ENCODE measurements around the gene FAM187B. TPM values are rescaled to one million over a fixed set of nuclear protein-coding genes. Genes with fewer than 3 reads are reported as not detected.
"Not testable (repeated sequence)": the region's sequence is repeated elsewhere in the genome, so short reads cannot be mapped to it uniquely, and the experiment has no call there.

The FAM187B gene
- total RNA-seq, 2 donors from 2014 or later = not detected

DNA sequence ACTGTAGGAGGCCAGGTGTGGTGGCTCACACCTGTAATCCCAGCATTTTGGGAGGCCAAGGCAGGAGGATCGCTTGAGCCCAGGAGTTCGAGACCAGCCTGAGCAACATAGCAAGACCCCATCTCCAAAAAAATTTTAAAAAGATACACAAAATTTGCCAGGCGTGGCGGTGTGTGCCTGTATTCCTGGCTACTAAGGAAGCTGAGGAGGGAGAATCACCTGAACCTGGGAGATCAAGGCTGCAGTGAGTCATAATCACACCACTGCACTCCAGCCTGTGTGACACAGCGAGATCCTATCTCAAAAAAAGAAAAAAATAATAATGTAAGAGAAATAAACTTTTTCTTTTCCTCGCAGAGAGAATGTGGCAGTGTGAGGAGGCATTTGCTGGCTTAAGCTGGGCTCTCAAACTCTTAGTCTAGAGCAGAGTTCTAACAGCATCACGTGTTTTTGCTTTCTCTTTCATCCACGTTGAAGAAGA is 21.1 kb downstream of the FAM187B start:
- Mint-ChIP-seq H3K4me3 (peak overlapping the region; percentile 55), H3K27me3 (no peaks in the 10 kb centered on the region), H3K36me3 (ENCODE audit: low read depth) (no peaks in the 10 kb centered on the region), H3K4me1 (peaks cover 60% of the 10 kb centered on the region), H3K27ac (peak overlapping the region; percentile 99)
- ATAC-seq = no peak
- DNase-seq = peak in 1 of 3 donors; percentile 50
- H3K9me3 ChIP-seq (ENCODE audit: control insufficient read depth, low read length, poor library complexity, severe bottlenecking) = no peaks in the 10 kb centered on the region

DNA sequence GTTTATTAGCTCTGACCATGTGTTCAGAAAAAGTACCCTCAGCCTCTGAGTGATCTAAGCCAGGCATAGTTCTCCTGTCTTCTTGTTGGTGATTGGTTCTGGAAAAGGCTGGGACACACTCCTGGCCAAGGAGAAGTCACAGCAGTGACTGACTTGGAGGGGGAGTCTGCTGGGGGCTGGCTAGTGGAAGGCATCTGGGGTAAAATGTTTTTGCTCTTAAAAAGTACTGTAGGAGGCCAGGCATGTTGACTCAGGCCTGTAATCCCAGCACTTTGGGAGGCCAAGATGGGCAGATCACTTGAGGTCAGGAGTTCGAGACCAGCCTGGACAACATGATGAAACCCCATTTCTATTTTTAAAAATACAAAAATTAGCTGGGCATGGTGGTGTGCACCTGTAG is 21.7 kb downstream of the FAM187B start:
- no peaks in the 10 kb centered on the region for H3K36me3 Mint-ChIP-seq (ENCODE audit: low read depth)
- H3K27ac Mint-ChIP-seq = peak overlapping the region; percentile 99
- peak overlapping the region; percentile 55 for H3K4me3 Mint-ChIP-seq
- H3K9me3 ChIP-seq (ENCODE audit: control insufficient read depth, low read length, poor library complexity, severe bottlenecking) = no peaks in the 10 kb centered on the region
- H3K27me3 Mint-ChIP-seq = no peaks in the 10 kb centered on the region
- DNase-seq (no peak), ATAC-seq (no peak)
- peaks cover 54% of the 10 kb centered on the region for H3K4me1 Mint-ChIP-seq

DNA sequence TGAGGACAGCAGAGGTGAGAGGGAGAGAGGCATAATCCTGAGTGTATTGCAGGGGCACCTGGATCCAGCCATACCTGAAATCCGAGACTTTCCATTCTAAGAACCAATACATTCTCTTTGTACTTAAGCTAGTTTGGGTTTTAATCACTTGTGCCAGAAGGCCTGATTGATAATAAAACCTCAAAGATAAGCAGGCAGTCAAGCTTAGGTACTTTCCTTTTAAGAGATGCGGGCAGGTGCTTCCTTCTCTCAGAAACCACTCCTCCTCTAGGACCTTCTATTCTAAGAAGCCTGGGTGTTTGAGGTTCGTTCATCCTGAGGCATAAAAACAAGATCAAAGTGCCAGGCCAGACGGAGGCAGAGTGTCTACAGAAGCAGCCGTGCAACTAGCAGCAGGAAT is 22.2 kb downstream of the FAM187B start:
- Mint-ChIP-seq H3K27ac (peak overlapping the region; percentile 99), H3K4me1 (peaks cover 52% of the 10 kb centered on the region), H3K36me3 (ENCODE audit: low read depth) (no peaks in the 10 kb centered on the region), H3K4me3 (peak overlapping the region; percentile 55), H3K27me3 (no peaks in the 10 kb centered on the region)
- peak; percentile 27 to 58 (median 51) for DNase-seq
- H3K9me3 ChIP-seq (ENCODE audit: control insufficient read depth, low read length, poor library complexity, severe bottlenecking) = no peaks in the 10 kb centered on the region
- ATAC-seq = peak; percentile 67

DNA sequence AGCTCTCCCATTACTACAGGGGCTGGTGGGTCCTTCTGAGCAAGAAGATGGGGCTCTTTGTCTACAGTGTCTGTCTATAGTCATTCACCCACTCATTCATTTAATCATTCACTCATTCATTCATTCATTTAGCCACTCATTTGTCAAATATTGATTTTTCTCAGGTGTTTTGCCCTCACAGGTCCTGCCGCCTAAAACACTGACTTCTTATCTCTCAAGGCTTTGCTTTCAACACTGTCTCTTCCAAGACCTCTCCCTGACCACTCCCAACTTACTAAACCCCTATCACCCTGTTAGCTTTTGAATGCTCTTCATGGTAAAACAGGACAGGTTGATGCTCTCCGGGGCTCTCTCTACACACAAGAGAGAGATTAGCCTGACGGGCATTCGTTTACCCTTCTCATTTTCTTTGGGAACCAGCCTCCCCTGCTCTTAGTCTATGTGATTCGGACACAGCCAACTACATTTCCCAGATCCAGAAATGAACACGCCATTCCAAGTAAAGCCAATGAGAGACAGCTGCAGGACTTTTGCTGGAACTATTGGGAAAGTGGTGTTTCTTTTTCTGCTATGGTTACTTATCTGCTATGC is 22.7 kb downstream of the FAM187B start:
- ATAC-seq (no peak), DNase-seq (no peak)
- no peaks in the 10 kb centered on the region for H3K36me3 Mint-ChIP-seq (ENCODE audit: low read depth)
- no peaks in the 10 kb centered on the region for H3K9me3 ChIP-seq (ENCODE audit: control insufficient read depth, low read length, poor library complexity, severe bottlenecking)
- H3K27ac Mint-ChIP-seq = peak overlapping the region; percentile 99
- H3K27me3 Mint-ChIP-seq = no peaks in the 10 kb centered on the region
- peaks cover 53% of the 10 kb centered on the region for H3K4me1 Mint-ChIP-seq
- H3K4me3 Mint-ChIP-seq = peak overlapping the region; percentile 63

DNA sequence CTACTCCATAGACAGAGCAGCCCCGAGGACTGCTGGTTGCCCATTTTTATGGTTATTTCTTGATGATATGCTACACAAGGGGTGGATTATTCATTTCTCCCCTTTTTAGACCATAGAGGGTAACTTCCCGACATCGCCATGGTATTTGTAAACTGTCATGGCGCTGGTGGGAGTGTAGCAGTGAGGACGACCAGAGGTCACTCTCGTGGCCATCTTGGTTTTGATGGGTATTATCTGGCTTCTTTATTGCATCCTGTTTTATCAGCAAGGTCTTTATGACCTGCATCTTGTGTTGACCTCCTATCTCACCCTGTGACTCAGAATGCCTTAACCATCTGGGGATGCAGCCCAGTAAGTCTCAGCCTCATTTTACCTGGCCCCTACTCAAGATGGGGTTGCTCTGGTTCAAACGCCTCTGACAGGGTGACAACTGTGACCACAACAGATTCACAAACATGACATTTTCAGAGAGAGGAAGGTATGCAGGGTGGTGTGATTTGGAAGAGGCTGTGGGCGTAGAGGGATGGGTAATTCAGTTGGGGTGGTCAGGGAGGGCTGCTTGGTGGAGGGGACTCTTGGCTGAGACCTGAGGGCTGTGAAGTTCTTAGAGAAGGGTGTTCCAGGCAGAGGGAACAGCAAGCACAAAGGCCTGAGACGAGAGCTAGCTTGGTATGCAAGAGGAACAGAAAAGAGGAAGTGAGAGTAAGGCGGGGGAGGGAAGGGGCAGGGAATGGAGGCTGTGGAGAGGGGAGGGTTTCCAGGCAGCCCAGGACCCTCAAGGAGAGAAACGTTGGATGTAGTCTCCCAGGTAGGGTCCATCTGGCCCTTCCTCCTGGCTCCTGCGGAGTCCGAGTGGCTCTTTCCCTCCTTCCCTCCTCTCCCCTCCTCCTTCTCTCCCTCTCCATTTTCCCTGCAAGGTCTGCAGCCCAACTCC is 23.5 kb downstream of the FAM187B start:
- no peaks in the 10 kb centered on the region for H3K27me3 Mint-ChIP-seq
- ATAC-seq (no peak), DNase-seq (no peak)
- H3K4me3 Mint-ChIP-seq = peak overlapping the region; percentile 63
- H3K27ac Mint-ChIP-seq = peak overlapping the region; percentile 99
- peaks cover 51% of the 10 kb centered on the region for H3K4me1 Mint-ChIP-seq
- H3K9me3 ChIP-seq (ENCODE audit: control insufficient read depth, low read length, poor library complexity, severe bottlenecking) = no peaks in the 10 kb centered on the region
- H3K36me3 Mint-ChIP-seq (ENCODE audit: low read depth) = no peaks in the 10 kb centered on the region

DNA sequence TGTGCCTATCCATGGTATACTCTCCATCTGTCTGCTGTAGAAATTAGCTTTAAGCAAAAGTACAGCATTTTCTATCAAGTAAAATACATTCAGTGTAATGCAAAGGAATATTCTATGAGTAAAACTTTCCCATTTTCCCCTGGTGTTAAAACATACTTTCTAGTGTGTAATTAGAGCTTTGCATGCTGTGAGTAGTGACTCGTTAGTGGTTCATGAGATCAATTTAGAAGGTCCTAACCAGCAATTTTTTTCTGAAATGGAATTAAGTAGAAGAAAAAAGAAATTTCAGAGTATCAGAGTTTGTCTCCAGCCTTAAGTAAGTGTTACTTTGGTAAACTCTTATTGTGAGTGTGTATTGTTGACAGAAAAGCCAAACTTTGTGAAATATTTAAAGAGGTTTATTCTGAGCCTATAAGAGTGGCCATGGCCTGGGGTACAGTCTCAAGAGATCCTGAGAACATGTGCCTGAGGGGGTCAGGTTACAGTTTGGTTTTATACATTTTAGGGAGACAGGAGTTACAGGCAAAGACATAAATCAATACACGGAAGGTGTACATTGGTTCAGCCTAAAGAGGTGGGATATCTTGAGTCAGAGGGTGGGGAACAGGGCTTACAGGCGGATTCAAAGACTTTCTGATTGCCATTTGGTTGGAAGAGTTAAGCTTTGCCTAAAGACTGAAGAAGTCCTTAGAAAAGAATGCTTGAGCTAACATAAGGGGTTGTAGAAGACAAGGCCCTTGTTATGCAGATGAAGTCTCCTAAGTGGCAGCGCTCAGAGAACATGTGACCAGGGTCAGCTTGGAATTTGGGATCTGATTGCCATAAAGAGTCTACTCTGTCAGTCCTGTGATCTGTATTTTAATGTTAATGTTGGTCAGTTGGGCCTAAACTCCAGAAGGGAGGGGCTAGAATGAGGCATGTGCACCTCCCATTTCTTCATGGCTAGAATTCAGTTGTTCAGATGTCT is 25.5 kb downstream of the FAM187B start:
- H3K36me3 Mint-ChIP-seq (ENCODE audit: low read depth) = peaks cover 2% of the 10 kb centered on the region
- no peak overlapping the region for H3K4me3 Mint-ChIP-seq
- peak overlapping the region; percentile 99 for H3K27ac Mint-ChIP-seq
- ATAC-seq (no peak), DNase-seq (no peak)
- H3K4me1 Mint-ChIP-seq = peaks cover 56% of the 10 kb centered on the region
- no peaks in the 10 kb centered on the region for H3K27me3 Mint-ChIP-seq
- H3K9me3 ChIP-seq (ENCODE audit: control insufficient read depth, low read length, poor library complexity, severe bottlenecking) = no peaks in the 10 kb centered on the region

DNA sequence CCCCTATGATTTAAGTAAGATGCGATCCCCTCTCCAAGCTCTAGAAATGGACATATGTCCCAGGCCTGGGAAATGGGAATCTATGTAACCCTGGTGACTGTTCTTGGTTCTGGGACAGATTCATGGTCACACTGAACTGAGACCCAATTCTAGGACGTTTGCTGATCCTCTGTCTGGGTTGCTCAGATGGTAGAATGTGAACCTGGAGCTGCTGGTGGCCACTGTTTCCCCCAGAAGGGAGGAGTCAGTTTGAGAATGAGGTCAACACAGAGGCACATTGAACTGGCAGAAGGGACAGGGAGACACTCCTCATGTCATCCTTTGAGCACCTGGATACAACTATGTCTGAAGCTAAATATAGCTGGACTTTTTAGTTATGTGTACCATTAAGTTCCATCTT is 29.1 kb downstream of the FAM187B start:
- DNase-seq = no peak
- no peak for ATAC-seq
- H3K27ac Mint-ChIP-seq = no peak overlapping the region
- no peak overlapping the region for H3K4me3 Mint-ChIP-seq
- no peaks in the 10 kb centered on the region for H3K9me3 ChIP-seq (ENCODE audit: control insufficient read depth, low read length, poor library complexity, severe bottlenecking)
- peaks cover 38% of the 10 kb centered on the region for H3K4me1 Mint-ChIP-seq
- H3K27me3 Mint-ChIP-seq = no peaks in the 10 kb centered on the region
- H3K36me3 Mint-ChIP-seq (ENCODE audit: low read depth) = peaks cover 3% of the 10 kb centered on the region

DNA sequence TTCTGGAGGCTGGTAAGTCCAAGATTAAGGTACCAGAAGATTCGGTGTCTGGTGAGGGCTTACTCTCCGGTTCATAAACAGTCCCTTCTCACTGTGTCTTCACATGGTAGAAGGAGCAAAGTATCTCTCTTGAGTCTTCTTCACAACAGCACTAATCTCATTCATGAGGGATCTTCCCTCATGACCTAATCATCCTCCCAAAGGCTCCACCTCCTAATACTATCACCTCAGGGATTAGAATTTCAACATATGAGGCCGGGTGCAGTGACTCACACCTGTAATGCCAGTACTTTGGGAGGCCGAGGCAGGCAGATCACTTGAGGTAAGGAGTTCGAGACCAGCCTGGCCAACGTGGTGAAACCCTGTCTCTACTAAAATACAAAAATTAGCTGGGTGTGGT is 31.7 kb downstream of the FAM187B start:
- not testable (repeated sequence) for H3K27me3 Mint-ChIP-seq; H3K4me3 Mint-ChIP-seq; DNase-seq; H3K9me3 ChIP-seq (ENCODE audit: control insufficient read depth, low read length, poor library complexity, severe bottlenecking); H3K36me3 Mint-ChIP-seq (ENCODE audit: low read depth); ATAC-seq
- Mint-ChIP-seq H3K4me1 (peaks cover 29% of the 10 kb centered on the region), H3K27ac (peak overlapping the region; percentile 39)

DNA sequence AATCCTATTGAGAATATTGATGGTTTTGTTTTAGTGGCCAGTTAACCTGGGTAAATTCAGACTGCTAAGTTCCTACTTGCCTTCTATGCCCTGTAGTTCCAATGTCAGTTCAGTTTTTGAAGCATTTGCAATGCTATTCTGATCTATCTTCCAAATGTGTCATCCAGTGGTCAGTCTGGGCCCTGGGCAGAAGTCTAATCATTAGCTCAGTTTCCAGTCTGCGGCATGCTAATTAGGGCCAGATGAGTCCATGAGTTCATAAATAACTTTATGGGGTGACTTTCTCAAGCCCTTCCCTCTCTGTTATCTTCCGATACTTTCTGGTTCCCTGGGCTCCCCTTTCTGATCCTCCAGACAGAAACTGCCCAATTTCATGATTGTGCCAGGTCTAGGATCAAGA is 32.7 kb downstream of the FAM187B start:
- Mint-ChIP-seq H3K4me1 (peaks cover 24% of the 10 kb centered on the region), H3K27ac (no peak overlapping the region), H3K36me3 (ENCODE audit: low read depth) (peaks cover 3% of the 10 kb centered on the region), H3K4me3 (no peak overlapping the region), H3K27me3 (no peaks in the 10 kb centered on the region)
- DNase-seq = no peak
- no peaks in the 10 kb centered on the region for H3K9me3 ChIP-seq (ENCODE audit: control insufficient read depth, low read length, poor library complexity, severe bottlenecking)
- ATAC-seq = no peak

DNA sequence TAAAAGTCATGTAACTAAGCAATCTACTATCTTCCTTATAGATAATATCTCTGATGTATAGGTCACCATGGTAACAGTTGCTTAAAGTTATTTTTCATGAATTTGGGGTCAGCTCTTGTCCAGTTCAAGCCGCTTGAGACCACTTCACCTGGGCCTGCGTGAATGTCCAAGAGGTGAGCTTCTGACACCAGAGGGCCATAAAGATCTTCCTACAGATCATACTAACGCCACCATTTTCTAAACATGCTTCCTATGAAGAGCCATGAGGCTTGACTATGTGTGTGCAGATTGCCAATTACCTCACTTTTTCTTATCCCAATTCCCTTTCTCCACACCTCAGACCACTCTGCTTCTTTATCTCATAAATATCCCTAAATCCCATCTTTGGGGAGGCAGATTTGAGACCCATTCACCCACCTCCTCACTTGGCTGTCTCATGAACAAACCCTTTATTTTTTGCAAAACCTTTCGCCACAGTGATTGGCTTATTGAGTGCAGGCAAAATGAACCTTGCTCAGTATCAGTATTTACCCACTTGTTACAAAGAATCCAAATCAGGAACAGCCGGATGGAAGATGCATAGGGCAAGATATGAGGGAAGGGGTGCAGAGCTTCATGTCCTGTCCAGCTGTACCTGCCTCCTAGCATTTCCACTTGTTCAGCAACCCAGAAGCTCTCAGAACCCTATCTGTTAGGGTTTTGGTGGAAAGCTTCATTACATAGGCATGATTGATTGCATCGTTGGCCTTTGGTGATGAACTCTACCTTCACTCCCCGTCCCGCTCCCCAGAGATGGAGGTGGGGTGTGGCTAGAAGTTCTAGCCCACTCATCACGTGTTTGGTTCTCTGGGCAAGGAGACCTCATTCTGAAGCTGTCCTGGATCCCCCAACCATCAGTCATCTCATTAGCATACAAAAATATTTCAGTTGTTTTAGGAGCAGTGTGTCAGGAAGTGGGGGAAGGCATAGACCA is 34.2 kb downstream of the FAM187B start:
- Mint-ChIP-seq H3K27me3 (no peaks in the 10 kb centered on the region), H3K27ac (peak overlapping the region; percentile 41)
- DNase-seq = no peak

DNA sequence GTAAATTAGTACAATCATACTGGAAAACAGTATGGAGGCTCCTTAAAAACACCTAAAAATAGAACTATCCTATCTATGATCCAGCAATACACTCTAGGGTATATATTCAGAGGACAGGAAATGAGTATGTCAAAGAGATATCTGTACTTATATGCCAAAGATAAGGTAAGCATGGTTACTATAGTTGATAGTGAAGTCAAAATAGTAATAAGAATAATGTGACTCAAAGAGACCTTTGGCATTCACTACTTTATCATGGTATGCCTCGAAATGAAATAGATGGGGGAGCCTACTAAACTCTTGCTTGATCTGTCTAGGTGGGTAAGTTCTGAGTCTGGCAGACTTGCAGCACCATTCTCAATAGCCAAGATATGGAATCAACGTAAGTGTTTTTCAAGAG is 43.7 kb downstream of the FAM187B start:
- ATAC-seq = no peak
- no peak overlapping the region for H3K27ac Mint-ChIP-seq
- H3K36me3 Mint-ChIP-seq (ENCODE audit: low read depth) = peaks cover 2% of the 10 kb centered on the region
- no peak overlapping the region for H3K4me3 Mint-ChIP-seq
- H3K27me3 Mint-ChIP-seq = no peaks in the 10 kb centered on the region
- no peak for DNase-seq
- H3K4me1 Mint-ChIP-seq = peaks cover 10% of the 10 kb centered on the region
- H3K9me3 ChIP-seq (ENCODE audit: control insufficient read depth, low read length, poor library complexity, severe bottlenecking) = no peaks in the 10 kb centered on the region

More for the DNA sequence above, 34.2 kb downstream of the FAM187B start:
- H3K4me3 Mint-ChIP-seq = no peak overlapping the region
- no peak for ATAC-seq
- H3K4me1 Mint-ChIP-seq = peaks cover 20% of the 10 kb centered on the region
- no peaks in the 10 kb centered on the region for H3K9me3 ChIP-seq (ENCODE audit: control insufficient read depth, low read length, poor library complexity, severe bottlenecking)
- H3K36me3 Mint-ChIP-seq (ENCODE audit: low read depth) = peaks cover 3% of the 10 kb centered on the region

DNA sequence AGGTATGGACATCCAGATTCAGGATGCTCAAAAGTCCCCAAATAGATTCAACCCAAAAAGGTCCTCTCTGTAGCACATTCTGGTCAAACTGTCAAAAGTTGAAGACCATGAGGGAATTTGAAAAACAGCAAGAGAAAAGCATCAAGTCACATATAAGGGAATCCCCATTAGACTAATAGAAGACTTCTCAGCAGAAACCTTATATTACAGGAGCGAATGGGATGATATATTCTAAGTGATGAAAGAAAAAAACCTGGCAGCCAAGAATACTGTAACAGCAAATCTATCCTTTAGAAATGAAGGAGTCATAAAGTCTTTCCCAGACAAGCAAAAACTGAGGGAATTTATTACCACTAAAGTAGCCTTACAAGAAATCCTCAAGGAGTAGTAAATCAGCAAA is 44.3 kb downstream of the FAM187B start:
- H3K9me3 ChIP-seq (ENCODE audit: control insufficient read depth, low read length, poor library complexity, severe bottlenecking) = no peaks in the 10 kb centered on the region
- H3K27me3 Mint-ChIP-seq = no peaks in the 10 kb centered on the region
- DNase-seq (no peak), ATAC-seq (no peak)
- H3K4me1 Mint-ChIP-seq = peaks cover 13% of the 10 kb centered on the region
- peaks cover 2% of the 10 kb centered on the region for H3K36me3 Mint-ChIP-seq (ENCODE audit: low read depth)
- no peak overlapping the region for H3K4me3 Mint-ChIP-seq
- H3K27ac Mint-ChIP-seq = no peak overlapping the region
